ENCODE measurements around the gene CELF5.

DNA sequence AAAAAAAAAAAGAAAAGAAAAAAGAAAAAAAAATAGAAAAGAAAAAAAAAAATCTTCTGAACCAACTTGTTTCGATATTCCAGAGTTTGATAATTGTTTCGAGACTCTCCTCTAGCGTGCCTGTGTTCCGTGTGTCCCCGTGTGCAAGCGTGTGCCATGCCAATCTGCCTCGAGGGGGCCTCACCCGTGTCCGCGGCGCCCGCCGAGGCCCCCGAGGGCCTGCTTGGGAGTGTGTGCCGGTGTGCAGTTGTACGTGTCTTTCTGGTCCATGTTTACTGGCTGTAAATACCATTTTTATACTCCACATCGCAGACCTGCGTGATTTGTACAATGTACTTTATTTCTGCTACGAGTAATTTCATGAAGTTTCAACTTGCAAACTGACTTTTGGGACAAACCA lies 72.0 kb downstream of the CELF5 start:
- TF ChIP-seq, protein P1, sequence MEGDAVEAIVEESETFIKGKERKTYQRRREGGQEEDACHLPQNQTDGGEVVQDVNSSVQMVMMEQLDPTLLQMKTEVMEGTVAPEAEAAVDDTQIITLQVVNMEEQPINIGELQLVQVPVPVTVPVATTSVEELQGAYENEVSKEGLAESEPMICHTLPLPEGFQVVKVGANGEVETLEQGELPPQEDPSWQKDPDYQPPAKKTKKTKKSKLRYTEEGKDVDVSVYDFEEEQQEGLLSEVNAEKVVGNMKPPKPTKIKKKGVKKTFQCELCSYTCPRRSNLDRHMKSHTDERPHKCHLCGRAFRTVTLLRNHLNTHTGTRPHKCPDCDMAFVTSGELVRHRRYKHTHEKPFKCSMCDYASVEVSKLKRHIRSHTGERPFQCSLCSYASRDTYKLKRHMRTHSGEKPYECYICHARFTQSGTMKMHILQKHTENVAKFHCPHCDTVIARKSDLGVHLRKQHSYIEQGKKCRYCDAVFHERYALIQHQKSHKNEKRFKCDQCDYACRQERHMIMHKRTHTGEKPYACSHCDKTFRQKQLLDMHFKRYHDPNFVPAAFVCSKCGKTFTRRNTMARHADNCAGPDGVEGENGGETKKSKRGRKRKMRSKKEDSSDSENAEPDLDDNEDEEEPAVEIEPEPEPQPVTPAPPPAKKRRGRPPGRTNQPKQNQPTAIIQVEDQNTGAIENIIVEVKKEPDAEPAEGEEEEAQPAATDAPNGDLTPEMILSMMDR (IDR thresholded peaks at IDR 0.05): no peak
- no peak for TF ChIP-seq POLR2AphosphoS5 (IDR thresholded peaks at IDR 0.05)

Measured in transverse colon (tissue), 4 donors.